AG10803 (cell line): ENCODE results near the gene DCD.

ENCODE experiments used
- DNase-seq: peaks from one replicate; pipeline ENCODE4 v3.0.0; 2010; ENCODE audit warnings: low read depth
- H3K4me3 ChIP-seq: 2 replicates; pipeline ENCODE4 v1.5.1; 2011; ENCODE audit warnings: mild to moderate bottlenecking, low read length, control low read depth
- TF ChIP-seq, protein P1 (sequence below): conservative IDR thresholded peaks from 2 replicates; pipeline ENCODE4 v1.5.1; 2011; ENCODE audit warnings: mild to moderate bottlenecking, low read length, control low read depth, inconsistent platforms

The DCD gene

DNA sequence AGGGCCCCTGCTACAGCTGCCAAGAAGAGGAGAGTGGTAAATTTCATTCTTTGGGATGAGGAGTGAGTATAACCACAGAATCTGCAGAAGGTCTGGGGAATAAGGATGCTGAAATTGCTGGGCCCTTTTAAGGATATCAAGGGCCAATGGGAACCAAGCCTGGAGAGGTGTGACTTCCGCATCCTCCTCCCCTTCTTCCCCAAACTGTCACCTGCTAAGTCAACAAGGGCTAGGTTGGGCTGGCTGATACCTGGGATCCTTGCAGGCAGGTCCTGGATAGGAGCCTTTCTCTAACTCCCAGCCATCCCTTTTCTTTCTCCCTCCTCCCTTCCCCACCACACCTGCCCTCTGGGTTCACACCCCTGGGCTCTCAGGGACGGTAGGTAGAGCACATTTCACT lies 13.4 kb downstream of the DCD start, which contains the start of gene LACRT:
Gene LACRT (minus strand): TSS at position 101 of the 400 bp plus-strand sequence. CDS start 54 bp downstream, at position 47.
- TF ChIP-seq, protein P1, sequence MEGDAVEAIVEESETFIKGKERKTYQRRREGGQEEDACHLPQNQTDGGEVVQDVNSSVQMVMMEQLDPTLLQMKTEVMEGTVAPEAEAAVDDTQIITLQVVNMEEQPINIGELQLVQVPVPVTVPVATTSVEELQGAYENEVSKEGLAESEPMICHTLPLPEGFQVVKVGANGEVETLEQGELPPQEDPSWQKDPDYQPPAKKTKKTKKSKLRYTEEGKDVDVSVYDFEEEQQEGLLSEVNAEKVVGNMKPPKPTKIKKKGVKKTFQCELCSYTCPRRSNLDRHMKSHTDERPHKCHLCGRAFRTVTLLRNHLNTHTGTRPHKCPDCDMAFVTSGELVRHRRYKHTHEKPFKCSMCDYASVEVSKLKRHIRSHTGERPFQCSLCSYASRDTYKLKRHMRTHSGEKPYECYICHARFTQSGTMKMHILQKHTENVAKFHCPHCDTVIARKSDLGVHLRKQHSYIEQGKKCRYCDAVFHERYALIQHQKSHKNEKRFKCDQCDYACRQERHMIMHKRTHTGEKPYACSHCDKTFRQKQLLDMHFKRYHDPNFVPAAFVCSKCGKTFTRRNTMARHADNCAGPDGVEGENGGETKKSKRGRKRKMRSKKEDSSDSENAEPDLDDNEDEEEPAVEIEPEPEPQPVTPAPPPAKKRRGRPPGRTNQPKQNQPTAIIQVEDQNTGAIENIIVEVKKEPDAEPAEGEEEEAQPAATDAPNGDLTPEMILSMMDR = no peak
- H3K4me3 ChIP-seq = no peak within 1 kb of the TSS
- DNase-seq = no peak

DNA sequence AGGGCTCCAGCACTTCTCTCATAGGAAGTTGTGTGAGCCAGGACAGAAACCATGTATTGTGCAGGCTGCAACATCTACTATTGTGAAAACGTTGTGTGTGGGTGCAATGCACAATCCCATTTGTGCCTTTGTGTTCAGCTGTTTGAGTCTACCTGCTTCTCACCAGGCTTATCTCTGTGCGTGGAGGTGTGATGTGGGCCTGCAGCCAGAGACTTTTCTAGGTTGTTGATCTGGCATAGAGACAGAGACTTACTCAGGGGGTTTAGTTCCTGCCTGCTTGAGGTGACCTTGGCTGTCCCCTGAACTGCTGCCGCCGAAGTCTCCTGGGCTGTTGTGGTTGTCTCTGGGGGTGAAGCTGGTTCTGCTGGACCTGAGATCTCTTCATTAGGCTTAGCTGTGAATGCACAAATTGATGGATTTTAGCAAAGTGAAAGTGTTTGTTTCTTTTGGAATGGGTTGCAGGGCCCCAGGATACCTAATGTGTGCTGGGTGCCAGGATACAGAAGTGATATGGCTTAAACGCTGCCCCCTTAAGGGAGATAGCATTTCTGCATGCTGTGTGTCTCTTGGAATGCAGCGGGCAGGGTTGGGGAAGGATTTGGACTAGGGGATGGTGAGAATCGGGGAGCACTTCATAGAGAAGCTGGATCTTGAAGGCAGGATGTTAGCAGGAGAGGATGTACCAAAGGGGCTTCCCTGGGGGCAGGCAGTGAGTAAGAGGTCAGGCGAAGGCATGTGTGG lies 16.0 kb downstream of the DCD start:
- TF ChIP-seq, protein P1 = no peak
- DNase-seq = no peak
- H3K4me3 ChIP-seq = no peak overlapping the region

DNA sequence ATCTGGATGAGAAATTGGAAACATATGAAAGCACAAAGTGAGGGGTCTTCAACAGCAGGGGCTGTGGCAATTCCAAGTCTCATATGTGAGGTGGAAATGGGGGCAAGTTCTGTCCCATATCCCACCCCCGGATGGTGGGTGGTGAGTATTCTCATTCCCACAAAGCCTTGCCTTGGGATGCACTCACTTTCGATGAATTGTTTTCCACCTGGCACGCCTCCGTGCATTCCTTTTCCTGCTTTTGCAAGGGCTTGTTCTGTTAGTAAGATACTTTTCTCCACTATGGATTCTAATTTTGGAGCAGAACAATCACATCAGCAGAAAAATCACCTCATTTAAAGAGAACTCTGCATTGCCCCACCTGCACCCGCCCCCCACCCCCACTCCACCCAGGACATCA lies 16.6 kb downstream of the DCD start:
- no peak for DNase-seq
- TF ChIP-seq, protein P1 = no peak
- no peak overlapping the region for H3K4me3 ChIP-seq

DNA sequence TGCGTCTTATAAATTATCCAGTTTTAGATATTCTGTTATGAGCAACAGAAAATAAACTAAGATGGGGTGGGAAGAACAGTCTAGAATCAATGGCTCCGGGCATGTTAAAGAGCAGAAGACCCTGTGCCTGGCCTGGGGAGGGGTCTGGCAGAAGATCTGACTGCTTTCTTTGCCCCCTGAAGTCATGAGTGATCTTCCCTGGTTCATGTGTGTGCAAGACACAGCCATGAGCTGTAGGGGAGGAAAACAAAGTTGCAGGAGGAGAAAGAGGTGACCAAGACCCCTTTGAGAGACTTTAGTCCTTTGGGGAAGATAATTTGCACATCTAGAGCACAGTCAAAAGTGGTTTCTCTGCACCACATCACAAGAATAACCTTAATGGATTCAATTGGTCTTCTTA lies 18.2 kb downstream of the DCD start:
- DNase-seq = no peak
- no peak overlapping the region for H3K4me3 ChIP-seq
- TF ChIP-seq, protein P1 = no peak

DNA sequence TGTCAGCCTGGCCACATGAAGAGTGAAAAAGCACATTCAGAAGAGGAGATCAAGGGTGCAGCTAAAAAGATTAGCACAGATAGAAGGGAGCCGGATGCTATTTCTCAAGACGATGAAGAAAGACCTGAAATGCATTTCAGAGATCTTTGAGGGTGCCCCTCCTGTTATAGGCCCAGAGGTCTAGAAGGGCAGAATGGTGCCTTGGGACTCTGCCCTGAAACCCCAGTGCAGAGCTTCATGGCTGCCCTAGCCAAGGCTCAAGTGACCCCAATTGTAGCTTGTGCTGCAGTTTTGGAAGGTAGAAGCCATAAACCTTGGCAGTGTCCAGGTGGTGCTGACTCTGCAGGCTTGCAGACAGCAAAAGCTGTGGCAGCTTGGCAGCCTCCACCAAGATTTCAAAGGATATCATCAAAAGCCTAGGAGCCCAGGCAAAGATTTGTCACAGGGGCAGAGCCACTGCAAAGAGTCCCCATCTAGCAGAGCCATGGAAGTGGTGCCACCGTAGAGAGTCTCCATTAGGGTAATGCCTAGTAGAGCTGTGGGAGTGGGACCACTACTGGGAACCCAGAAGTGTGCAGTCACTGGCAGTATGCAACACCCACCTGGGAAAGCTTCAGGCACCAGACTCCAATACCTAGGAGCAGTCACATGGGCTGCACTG lies 19.8 kb downstream of the DCD start:
- no peak for DNase-seq
- TF ChIP-seq, protein P1 = no peak

DNA sequence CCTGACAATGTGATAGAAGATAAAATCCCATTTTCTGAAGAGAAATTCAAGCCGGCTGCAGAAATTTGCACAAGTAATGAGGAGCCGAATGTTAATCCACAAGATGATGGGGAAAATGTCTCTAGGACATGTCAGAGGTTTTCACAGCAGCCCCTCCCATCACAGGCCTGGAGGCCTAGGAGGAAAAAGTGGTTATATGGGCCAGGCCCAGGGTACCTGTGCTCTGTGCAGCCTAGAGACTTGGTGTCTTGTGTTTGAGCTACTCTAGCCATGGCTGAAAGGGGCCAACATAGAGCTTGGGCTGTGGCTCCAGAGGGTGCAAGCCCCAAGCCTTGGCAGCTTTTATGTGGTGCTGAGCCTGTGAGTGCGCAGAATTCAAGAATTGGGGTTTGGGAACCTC lies 20.9 kb downstream of the DCD start:
- TF ChIP-seq, protein P1 = no peak
- no peak overlapping the region for H3K4me3 ChIP-seq
- DNase-seq = no peak

More for the DNA sequence above, 19.8 kb downstream of the DCD start:
- H3K4me3 ChIP-seq = no peak overlapping the region

DNA sequence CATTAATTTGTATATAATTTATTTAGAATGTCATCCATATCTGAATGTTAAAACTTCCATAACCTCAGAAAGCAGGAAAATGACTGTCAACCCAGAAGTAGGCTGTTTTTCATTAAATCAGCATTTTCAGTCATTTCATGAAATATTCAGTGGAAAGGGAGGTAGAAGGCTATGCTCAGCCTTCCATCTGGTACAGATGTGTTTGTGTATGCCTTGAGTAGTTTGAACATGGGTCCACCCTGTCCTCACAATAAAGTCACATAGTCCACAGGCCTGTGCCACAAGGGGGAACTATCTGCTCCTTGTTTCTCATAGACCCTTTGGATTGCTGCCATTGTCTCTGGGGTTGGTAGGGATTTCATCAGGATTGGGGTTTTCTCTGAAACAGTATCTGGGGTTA lies 22.6 kb downstream of the DCD start:
- DNase-seq = no peak
- no peak overlapping the region for H3K4me3 ChIP-seq
- TF ChIP-seq, protein P1 = no peak
